Liver (tissue), 9 donors: ENCODE data around the gene MARK3. TPM values are rescaled to one million over a fixed set of nuclear protein-coding genes. Genes with fewer than 3 reads are reported as not detected.

Experiments used
- DNase-seq: peaks from one replicate; pipeline ENCODE4 v3.0.0-alpha.2; 2017; ENCODE audit warnings: low spot score
- H3K27ac ChIP-seq, 2 donors: one replicate each; pipeline ENCODE4 v1.7.0; 2013; ENCODE audit warnings: inconsistent platforms in 2 of 2, low read length in 2 of 2, control low read depth in 1 of 2, low read depth in 1 of 2, mild to moderate bottlenecking in 1 of 2
- H3K27me3 ChIP-seq, 4 donors: one replicate each; pipeline versions ENCODE4 v1.6.1 to v1.7.0; 2013; ENCODE audit warnings: low read length in 3 of 4, inconsistent platforms in 1 of 4, mild to moderate bottlenecking in 1 of 4, moderate library complexity in 1 of 4; ENCODE audit not compliant: control insufficient read depth in 4 of 4, insufficient read depth in 4 of 4
- H3K36me3 ChIP-seq, 4 donors: one replicate each; pipeline versions ENCODE4 v1.6.1 to v1.7.0; 2013; ENCODE audit warnings: low read length in 3 of 4, mild to moderate bottlenecking in 3 of 4, low read depth in 1 of 4, moderate library complexity in 1 of 4; ENCODE audit not compliant: control insufficient read depth in 4 of 4, insufficient read depth in 3 of 4
- H3K4me1 ChIP-seq, 4 donors: one replicate each; pipeline versions ENCODE4 v1.6.1 to v1.7.0; 2013; ENCODE audit warnings: low read length in 3 of 4, mild to moderate bottlenecking in 3 of 4, moderate library complexity in 1 of 4; ENCODE audit not compliant: control insufficient read depth in 4 of 4, insufficient read depth in 4 of 4
- H3K4me3 ChIP-seq, 3 donors: one replicate each; pipeline versions ENCODE4 v1.6.1 to v1.7.0; 2013; ENCODE audit warnings: low read length in 3 of 3, control low read depth in 1 of 3, low read depth in 1 of 3, mild to moderate bottlenecking in 1 of 3
- H3K9ac ChIP-seq, 2 donors: one replicate each; pipeline ENCODE4 v1.7.0; 2013; ENCODE audit warnings: low read length in 2 of 2, mild to moderate bottlenecking in 2 of 2, moderate library complexity in 2 of 2, control low read depth in 1 of 2, low read depth in 1 of 2
- H3K9me3 ChIP-seq, 4 donors: one replicate each; pipeline versions ENCODE4 v1.6.1 to v1.7.0; 2013; ENCODE audit warnings: low read length in 3 of 4; ENCODE audit not compliant: control insufficient read depth in 4 of 4
- EGR1 ChIP-seq, 2 donors: IDR thresholded peaks; 2 replicates each; pipeline ENCODE4 v1.6.1; 2016 to 2018; ENCODE audit warnings: antibody characterized with exemption in 2 of 2, low read depth in 2 of 2
- FOXA1 ChIP-seq: IDR thresholded peaks from 2 replicates; pipeline ENCODE4 v1.6.1; 2016; ENCODE audit warnings: antibody characterized with exemption
- FOXA2 ChIP-seq: IDR thresholded peaks from 2 replicates; pipeline ENCODE4 v1.6.1; 2016; ENCODE audit warnings: antibody characterized with exemption
- GABPA ChIP-seq, 2 donors: IDR thresholded peaks in 1 of 2; conservative IDR thresholded peaks in 1 of 2; 2 replicates each; pipeline ENCODE4 v1.6.1; 2016; ENCODE audit warnings: antibody characterized with exemption in 2 of 2, mild to moderate bottlenecking in 1 of 2, moderate library complexity in 1 of 2
- MAX ChIP-seq: IDR thresholded peaks from 2 replicates; pipeline ENCODE4 v1.6.1; 2016; ENCODE audit warnings: antibody characterized with exemption
- NR2F2 ChIP-seq: IDR thresholded peaks from 2 replicates; pipeline ENCODE4 v1.6.1; 2016; ENCODE audit warnings: antibody characterized with exemption
- RAD21 ChIP-seq, 2 donors: IDR thresholded peaks; 2 replicates each; pipeline ENCODE4 v1.6.1; 2016; ENCODE audit warnings: antibody characterized with exemption in 2 of 2, mild to moderate bottlenecking in 2 of 2
- REST ChIP-seq: IDR thresholded peaks from 2 replicates; pipeline ENCODE4 v1.6.1; 2016; ENCODE audit warnings: antibody characterized with exemption, mild to moderate bottlenecking
- SP1 ChIP-seq: IDR thresholded peaks from 2 replicates; pipeline ENCODE4 v1.6.1; 2018; ENCODE audit warnings: antibody characterized with exemption, mild to moderate bottlenecking
- TAF1 ChIP-seq: conservative IDR thresholded peaks from 2 replicates; pipeline ENCODE4 v1.6.1; 2016; ENCODE audit warnings: antibody characterized with exemption, mild to moderate bottlenecking
- YY1 ChIP-seq: IDR thresholded peaks from 2 replicates; pipeline ENCODE4 v1.6.1; 2016; ENCODE audit warnings: antibody characterized with exemption, mild to moderate bottlenecking
- WGBS: extraction: QIAGEN DNeasy Blood & Tissue Kit; methylation state at CpG from one replicate; pipeline ENCODE4 v1.1.7; 2013; 5-methylcytosine and 5-hydroxymethylcytosine counted together
- polyA plus RNA-seq, 2 donors: library from polyadenylated mRNA; stranded (reverse) in 1 of 2; unstranded in 1 of 2; fragments of 200-250 nt in 1 of 2; fragments of >200 nt in 1 of 2; fragmentation: Nextera tagmentation in 1 of 2; extraction: Ambion mirVana in 1 of 2; gene quantifications; one replicate each; pipeline versions ENCODE4 v1.2.1 to v1.2.3, GENCODE V29; 2013 to 2015
- total RNA-seq, 2 donors: library from RNA; depleted of rRNA; stranded (reverse); fragments of >200 nt; gene quantifications; one replicate each; pipeline ENCODE4 v1.2.3, GENCODE V29; 2014
- TF ChIP-seq, protein P1 (sequence below): IDR thresholded peaks from 2 replicates; pipeline ENCODE4 v1.6.1; 2016; ENCODE audit warnings: antibody characterized with exemption
- donor health status: healthy.
- donor health status: healthy.
- donor health status: healthy.
- donor health status: healthy.
- donor health status: healthy.

Gene MARK3
- total RNA-seq: 10 to 100 TPM; 48.0 to 86.0 TPM
- 10 to 100 TPM; 14.1 to 18.1 TPM for polyA plus RNA-seq

DNA sequence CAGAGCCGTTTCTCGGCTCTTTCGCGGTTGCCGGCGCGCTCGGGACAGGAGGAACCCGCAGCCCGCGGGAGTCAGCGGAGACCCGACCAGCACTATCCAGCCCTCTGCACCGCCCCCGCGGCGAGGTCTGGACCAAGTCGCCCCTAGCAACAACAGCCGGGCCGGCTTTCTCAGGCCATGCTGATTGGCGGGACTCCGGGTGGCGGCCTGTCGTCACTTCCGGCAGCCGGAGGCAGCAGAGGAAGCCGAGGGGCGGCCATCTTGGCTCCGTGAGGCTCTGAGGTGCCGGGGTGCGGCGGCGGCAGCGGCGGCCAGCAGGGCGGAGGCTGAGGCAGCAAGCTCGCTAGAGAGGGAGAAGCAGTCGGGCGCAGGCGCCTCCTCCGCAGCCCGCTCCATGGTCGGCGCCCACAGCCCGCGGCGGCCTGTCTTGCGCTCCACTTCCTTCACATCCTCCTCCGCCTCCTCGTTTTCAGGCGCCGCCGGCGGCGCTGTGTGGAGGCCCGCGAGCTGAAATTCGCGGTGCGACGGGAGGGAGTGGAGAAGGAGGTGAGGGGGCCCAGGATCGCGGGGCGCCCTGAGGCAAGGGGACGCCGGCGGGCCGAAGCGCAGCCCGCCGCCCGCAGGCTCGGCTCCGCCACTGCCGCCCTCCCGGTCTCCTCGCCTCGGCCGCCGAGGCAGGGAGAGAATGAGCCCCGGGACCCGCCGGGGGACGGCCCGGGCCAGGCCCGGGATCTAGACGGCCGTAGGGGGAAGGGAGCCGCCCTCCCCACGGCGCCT, at the start of gene MARK3:
MARK3 (plus strand) TSS at position 264 of the 777 bp plus-strand sequence. CDS start 615 bp downstream, outside the sequence.
- DNase-seq: peak; percentile 96
- TF ChIP-seq EGR1 (IDR thresholded peaks at IDR 0.05; ENCODE audit: low read depth in 2 of 2) (peak; percentile 97 to 99), REST (peak; percentile 34), YY1 (peak; percentile 99), TAF1 (no peak), GABPA (IDR thresholded peaks at IDR 0.05 in 1 of 2, conservative IDR thresholded peaks at IDR 0.05 in 1 of 2) (peak; percentile 83 to 94), FOXA1 (no peak), NR2F2 (no peak), SP1 (peak; percentile 57), RAD21 (IDR thresholded peaks at IDR 0.05) (peak in 1 of 2 donors; percentile 10), FOXA2 (no peak)
- TF ChIP-seq, protein P1, sequence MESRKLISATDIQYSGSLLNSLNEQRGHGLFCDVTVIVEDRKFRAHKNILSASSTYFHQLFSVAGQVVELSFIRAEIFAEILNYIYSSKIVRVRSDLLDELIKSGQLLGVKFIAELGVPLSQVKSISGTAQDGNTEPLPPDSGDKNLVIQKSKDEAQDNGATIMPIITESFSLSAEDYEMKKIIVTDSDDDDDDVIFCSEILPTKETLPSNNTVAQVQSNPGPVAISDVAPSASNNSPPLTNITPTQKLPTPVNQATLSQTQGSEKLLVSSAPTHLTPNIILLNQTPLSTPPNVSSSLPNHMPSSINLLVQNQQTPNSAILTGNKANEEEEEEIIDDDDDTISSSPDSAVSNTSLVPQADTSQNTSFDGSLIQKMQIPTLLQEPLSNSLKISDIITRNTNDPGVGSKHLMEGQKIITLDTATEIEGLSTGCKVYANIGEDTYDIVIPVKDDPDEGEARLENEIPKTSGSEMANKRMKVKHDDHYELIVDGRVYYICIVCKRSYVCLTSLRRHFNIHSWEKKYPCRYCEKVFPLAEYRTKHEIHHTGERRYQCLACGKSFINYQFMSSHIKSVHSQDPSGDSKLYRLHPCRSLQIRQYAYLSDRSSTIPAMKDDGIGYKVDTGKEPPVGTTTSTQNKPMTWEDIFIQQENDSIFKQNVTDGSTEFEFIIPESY: no peak
- peak within 1 kb of the TSS; percentile 65 to 95 (median 82) for H3K4me3 ChIP-seq
- H3K27me3 ChIP-seq: no peaks in the 10 kb centered on the region
- under 1% methylated on average over 91 of the region's 91 CpGs for WGBS
- H3K36me3 ChIP-seq: no peaks in the 10 kb centered on the region
- H3K4me1 ChIP-seq: peaks cover 8 to 27% (median 16%) of the 10 kb centered on the region in 4 donors
- peak within 1 kb of the TSS; percentile 68 to 91 for H3K9ac ChIP-seq
- H3K27ac ChIP-seq: peak within 1 kb of the TSS; percentile 98 to 99
- H3K9me3 ChIP-seq: no peaks in the 10 kb centered on the region

GRCh38 chr14:103336191-103336590, 49.0 kb upstream of the MARK3 start:
- H3K9ac ChIP-seq: peak overlapping the region in 1 of 2 donors; percentile 6
- no peaks in the 10 kb centered on the region for H3K9me3 ChIP-seq
- peaks cover 20 to 59% (median 53%) of the 10 kb centered on the region in 4 donors for H3K36me3 ChIP-seq
- peak overlapping the region in 2 of 3 donors; percentile 76 to 93 for H3K4me3 ChIP-seq
- H3K27me3 ChIP-seq: no peaks in the 10 kb centered on the region
- no peak for TF ChIP-seq YY1
- no peak for TF ChIP-seq TAF1
- peaks cover 1 to 57% (median 45%) of the 10 kb centered on the region in 4 donors for H3K4me1 ChIP-seq
- WGBS: 96% methylated on average over 14 of the region's 14 CpGs
- DNase-seq: no peak
- H3K27ac ChIP-seq: no peak overlapping the region

- DNase-seq: no peak
- Histone ChIP-seq H3K9me3 (no peaks in the 10 kb centered on the region), H3K27me3 (no peaks in the 10 kb centered on the region), H3K9ac (no peak overlapping the region), H3K27ac (no peak overlapping the region), H3K4me3 (no peak overlapping the region), H3K36me3 (peaks cover 22 to 75% (median 69%) of the 10 kb centered on the region in 4 donors), H3K4me1 (peaks cover 1 to 65% (median 56%) of the 10 kb centered on the region in 4 donors)
- 91% methylated on average over 3 of the region's 3 CpGs for WGBS
- TF ChIP-seq MAX (no peak), EGR1 (IDR thresholded peaks at IDR 0.05; ENCODE audit: low read depth in 2 of 2) (no peak)
Measured at GRCh38 chr14:103337794-103338193, 47.4 kb upstream of the MARK3 start.
